Measurements from ENCODE around the gene C10orf71.

Gene C10orf71

GRCh38 chr10:49285232-49285631, 13.7 kb upstream of the C10orf71 start:
- 94% methylated on average over 3 of the region's 3 CpGs for WGBS
- Histone ChIP-seq H3K27ac (ENCODE audit: low read depth, low read length) (no peak overlapping the region), H3K9ac (ENCODE audit: low read depth, low read length) (no peak overlapping the region), H3K9me3 (ENCODE audit: insufficient read depth, low read depth, low read length) (no peaks in the 10 kb centered on the region), H3K4me3 (ENCODE audit: low read length) (no peak overlapping the region), H3K36me3 (ENCODE audit: insufficient read depth, low read length) (no peaks in the 10 kb centered on the region), H3K4me1 (ENCODE audit: insufficient read depth, low read length) (no peaks in the 10 kb centered on the region), H3K27me3 (ENCODE audit: insufficient read depth, low read length) (no peaks in the 10 kb centered on the region)

GRCh38 chr10:49286686-49287085, 12.3 kb upstream of the C10orf71 start:
- no peaks in the 10 kb centered on the region for H3K36me3 ChIP-seq (ENCODE audit: insufficient read depth, low read length)
- no peaks in the 10 kb centered on the region for H3K27me3 ChIP-seq (ENCODE audit: insufficient read depth, low read length)
- no peak overlapping the region for H3K4me3 ChIP-seq (ENCODE audit: low read length)
- H3K9ac ChIP-seq (ENCODE audit: low read depth, low read length): no peak overlapping the region
- WGBS: 88% methylated on average over 4 of the region's 4 CpGs
- no peak overlapping the region for H3K27ac ChIP-seq (ENCODE audit: low read depth, low read length)
- H3K4me1 ChIP-seq (ENCODE audit: insufficient read depth, low read length): no peaks in the 10 kb centered on the region
- H3K9me3 ChIP-seq (ENCODE audit: insufficient read depth, low read depth, low read length): no peaks in the 10 kb centered on the region

GRCh38 chr10:49287689-49288340, 11.2 kb upstream of the C10orf71 start:
- no peak overlapping the region for H3K4me3 ChIP-seq (ENCODE audit: low read length)
- WGBS: 92% methylated on average over 8 of the region's 9 CpGs
- no peaks in the 10 kb centered on the region for H3K27me3 ChIP-seq (ENCODE audit: insufficient read depth, low read length)
- no peak overlapping the region for H3K27ac ChIP-seq (ENCODE audit: low read depth, low read length)
- H3K4me1 ChIP-seq (ENCODE audit: insufficient read depth, low read length): no peaks in the 10 kb centered on the region
- no peak overlapping the region for H3K9ac ChIP-seq (ENCODE audit: low read depth, low read length)
- no peaks in the 10 kb centered on the region for H3K9me3 ChIP-seq (ENCODE audit: insufficient read depth, low read depth, low read length)
- no peaks in the 10 kb centered on the region for H3K36me3 ChIP-seq (ENCODE audit: insufficient read depth, low read length)

GRCh38 chr10:49288341-49289065, 10.5 kb upstream of the C10orf71 start:
- Histone ChIP-seq H3K27me3 (ENCODE audit: insufficient read depth, low read length) (no peaks in the 10 kb centered on the region), H3K9ac (ENCODE audit: low read depth, low read length) (no peak overlapping the region), H3K27ac (ENCODE audit: low read depth, low read length) (no peak overlapping the region), H3K4me3 (ENCODE audit: low read length) (no peak overlapping the region), H3K4me1 (ENCODE audit: insufficient read depth, low read length) (no peaks in the 10 kb centered on the region), H3K9me3 (ENCODE audit: insufficient read depth, low read depth, low read length) (no peaks in the 10 kb centered on the region), H3K36me3 (ENCODE audit: insufficient read depth, low read length) (no peaks in the 10 kb centered on the region)
- 90% methylated on average over 10 of the region's 10 CpGs for WGBS

- Histone ChIP-seq H3K27ac (ENCODE audit: low read depth, low read length) (no peak overlapping the region), H3K9me3 (ENCODE audit: insufficient read depth, low read depth, low read length) (no peaks in the 10 kb centered on the region), H3K9ac (ENCODE audit: low read depth, low read length) (no peak overlapping the region), H3K4me3 (ENCODE audit: low read length) (no peak overlapping the region), H3K36me3 (ENCODE audit: insufficient read depth, low read length) (no peaks in the 10 kb centered on the region), H3K4me1 (ENCODE audit: insufficient read depth, low read length) (no peaks in the 10 kb centered on the region), H3K27me3 (ENCODE audit: insufficient read depth, low read length) (no peaks in the 10 kb centered on the region)
- WGBS: 62% methylated on average over 4 of the region's 4 CpGs
Measured at GRCh38 chr10:49289480-49289879, 9.5 kb upstream of the C10orf71 start.

- no CpG with 5 or more reads among the region's 1 CpG for WGBS
- H3K9me3 ChIP-seq (ENCODE audit: insufficient read depth, low read depth, low read length): no peaks in the 10 kb centered on the region
- H3K4me3 ChIP-seq (ENCODE audit: low read length): no peak overlapping the region
Measured at GRCh38 chr10:49290131-49290530, 8.8 kb upstream of the C10orf71 start.

GRCh38 chr10:49290607-49291006, 8.4 kb upstream of the C10orf71 start:
- WGBS: 98% methylated on average over 2 of the region's 3 CpGs
- Histone ChIP-seq H3K9ac (ENCODE audit: low read depth, low read length) (no peak overlapping the region), H3K27me3 (ENCODE audit: insufficient read depth, low read length) (no peaks in the 10 kb centered on the region), H3K36me3 (ENCODE audit: insufficient read depth, low read length) (no peaks in the 10 kb centered on the region), H3K27ac (ENCODE audit: low read depth, low read length) (no peak overlapping the region), H3K4me3 (ENCODE audit: low read length) (no peak overlapping the region), H3K4me1 (ENCODE audit: insufficient read depth, low read length) (no peaks in the 10 kb centered on the region), H3K9me3 (ENCODE audit: insufficient read depth, low read depth, low read length) (no peaks in the 10 kb centered on the region)

More at GRCh38 chr10:49290131-49290530, 8.8 kb upstream of the C10orf71 start:
- H3K36me3 ChIP-seq (ENCODE audit: insufficient read depth, low read length): no peaks in the 10 kb centered on the region
- no peaks in the 10 kb centered on the region for H3K4me1 ChIP-seq (ENCODE audit: insufficient read depth, low read length)
- H3K9ac ChIP-seq (ENCODE audit: low read depth, low read length): no peak overlapping the region
- H3K27me3 ChIP-seq (ENCODE audit: insufficient read depth, low read length): no peaks in the 10 kb centered on the region
- H3K27ac ChIP-seq (ENCODE audit: low read depth, low read length): no peak overlapping the region

- Histone ChIP-seq H3K9ac (ENCODE audit: low read depth, low read length) (no peak overlapping the region), H3K36me3 (ENCODE audit: insufficient read depth, low read length) (no peaks in the 10 kb centered on the region), H3K27ac (ENCODE audit: low read depth, low read length) (no peak overlapping the region), H3K27me3 (ENCODE audit: insufficient read depth, low read length) (no peaks in the 10 kb centered on the region), H3K4me3 (ENCODE audit: low read length) (no peak overlapping the region), H3K9me3 (ENCODE audit: insufficient read depth, low read depth, low read length) (no peaks in the 10 kb centered on the region), H3K4me1 (ENCODE audit: insufficient read depth, low read length) (peaks cover 4% of the 10 kb centered on the region; the same call in 1 of the 2 replicates)
- WGBS: 93% methylated on average over 6 of the region's 6 CpGs
Measured at GRCh38 chr10:49292565-49293207, 6.3 kb upstream of the C10orf71 start.

GRCh38 chr10:49293208-49293603, 5.8 kb upstream of the C10orf71 start:
- Histone ChIP-seq H3K4me1 (ENCODE audit: insufficient read depth, low read length) (peaks cover 10% of the 10 kb centered on the region; the same call in 1 of the 2 replicates), H3K36me3 (ENCODE audit: insufficient read depth, low read length) (no peaks in the 10 kb centered on the region)
- WGBS: 81% methylated on average over 7 of the region's 7 CpGs

GRCh38 chr10:49294731-49295130, 4.2 kb upstream of the C10orf71 start:
- 94% methylated on average over 5 of the region's 5 CpGs for WGBS

More at GRCh38 chr10:49293208-49293603, 5.8 kb upstream of the C10orf71 start:
- Histone ChIP-seq H3K27me3 (ENCODE audit: insufficient read depth, low read length) (no peaks in the 10 kb centered on the region), H3K9me3 (ENCODE audit: insufficient read depth, low read depth, low read length) (no peaks in the 10 kb centered on the region), H3K4me3 (ENCODE audit: low read length) (no peak overlapping the region), H3K9ac (ENCODE audit: low read depth, low read length) (no peak overlapping the region), H3K27ac (ENCODE audit: low read depth, low read length) (no peak overlapping the region)

GRCh38 chr10:49295297-49295696, 3.7 kb upstream of the C10orf71 start:
- WGBS: 88% methylated on average over 3 of the region's 3 CpGs
- no peaks in the 10 kb centered on the region for H3K9me3 ChIP-seq (ENCODE audit: insufficient read depth, low read depth, low read length)

More at GRCh38 chr10:49294731-49295130, 4.2 kb upstream of the C10orf71 start:
- H3K9me3 ChIP-seq (ENCODE audit: insufficient read depth, low read depth, low read length): no peaks in the 10 kb centered on the region
- no peaks in the 10 kb centered on the region for H3K36me3 ChIP-seq (ENCODE audit: insufficient read depth, low read length)
- H3K9ac ChIP-seq (ENCODE audit: low read depth, low read length): no peak overlapping the region
- no peak overlapping the region for H3K4me3 ChIP-seq (ENCODE audit: low read length)
- H3K4me1 ChIP-seq (ENCODE audit: insufficient read depth, low read length): peaks cover 23% of the 10 kb centered on the region; the same call in 1 of the 2 replicates
- H3K27me3 ChIP-seq (ENCODE audit: insufficient read depth, low read length): no peaks in the 10 kb centered on the region
- no peak overlapping the region for H3K27ac ChIP-seq (ENCODE audit: low read depth, low read length)

More at GRCh38 chr10:49295297-49295696, 3.7 kb upstream of the C10orf71 start:
- Histone ChIP-seq H3K27ac (ENCODE audit: low read depth, low read length) (no peak overlapping the region), H3K4me1 (ENCODE audit: insufficient read depth, low read length) (peaks cover 23% of the 10 kb centered on the region; the same call in 1 of the 2 replicates), H3K4me3 (ENCODE audit: low read length) (no peak overlapping the region), H3K36me3 (ENCODE audit: insufficient read depth, low read length) (no peaks in the 10 kb centered on the region), H3K27me3 (ENCODE audit: insufficient read depth, low read length) (no peaks in the 10 kb centered on the region), H3K9ac (ENCODE audit: low read depth, low read length) (no peak overlapping the region)
